ENCODE data around the gene CIDEB. TPM values are rescaled to one million over a fixed set of nuclear protein-coding genes. Genes with fewer than 3 reads are reported as not detected.

The CIDEB gene
- total and polyA plus RNA-seq, 10 of the 15 experiments (the other 5 are each of a cell fraction or from before 2014, with no cell fraction given) = 0.34 to 6.3 (median 3.2) TPM

DNA sequence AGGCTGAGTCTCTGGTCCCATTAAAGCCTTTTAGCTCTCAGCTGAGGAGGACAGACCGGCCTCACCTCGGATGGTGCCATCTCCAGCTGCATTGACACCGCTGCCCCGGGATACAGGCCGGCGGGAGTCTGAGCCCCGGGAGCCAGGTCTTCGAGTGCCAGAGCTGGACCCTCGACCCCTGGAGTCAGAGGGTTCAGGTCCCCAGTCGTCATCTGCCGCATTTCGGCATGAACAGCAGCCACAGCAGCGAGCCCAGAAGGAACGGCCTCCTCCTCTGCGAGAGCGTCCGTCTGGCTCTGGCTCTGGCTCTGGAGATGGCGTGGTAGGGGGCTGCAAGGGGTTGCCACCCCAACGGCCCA is 45.8 kb downstream of the CIDEB start:
- intact Hi-C loops (cut with micrococcal nuclease; ENCODE audit: unreplicated experiment) (no loop called here), in situ Hi-C loops (cut with MboI) (no loop called here)
- H3K36me3 ChIP-seq (ENCODE audit: control insufficient read depth in 2 of 2, insufficient read depth in 2 of 2, low read length in 1 of 2) = peaks cover 0 to 3% of the 10 kb centered on the region in 2 experiments; a peak in 2 of 4 replicates
- SMC1A ChIA-PET (ENCODE audit: uncharacterized antibody, unreplicated experiment) = no interaction called here
- 91% methylated on average over 18 of the region's 19 CpGs for WGBS (ENCODE audit: insufficient coverage, insufficient replicate concordance, low lambda C conversion rate, missing lambda C conversion rate)
- no peaks in the 10 kb centered on the region for H3K4me1 ChIP-seq (ENCODE audit: control insufficient read depth, insufficient read depth, low read length)
- H2AFZ ChIP-seq (ENCODE audit: control insufficient read depth, low read depth, low read length) = no peak overlapping the region
- BruUV-seq (replicated peaks) = no TSS peak
- ATAC-seq = no peak
- no peak overlapping the region for H3K4me3 ChIP-seq
- RAD21 ChIA-PET (ENCODE audit: unreplicated experiment) = interaction anchor here (1.0 kb wide), 1 partner anchor 19 kb away, joined by 6 read pairs; no protein-coding TSS in a partner anchor
- no peaks in the 10 kb centered on the region for H3K9me3 ChIP-seq (replicated peaks; ENCODE audit: control insufficient read depth, insufficient read depth, low read length)
- CTCF ChIA-PET = interaction anchor here (0.8 to 2.1 kb wide), 4 partner anchors 9 to 46 kb away, joined by 4 to 10 read pairs (median 4); partner anchors contain the start of genes CIDEB, RABGGTA and TINF2
- H3K9ac ChIP-seq (ENCODE audit: control insufficient read depth, insufficient read depth, low read length) = no peak overlapping the region
- POLR2A ChIA-PET = interaction anchor here (0.7 kb wide), 1 partner anchor 18 kb away, joined by 3 read pairs; no protein-coding TSS in a partner anchor
- TF ChIP-seq CBX5 (IDR thresholded peaks at IDR 0.05; ENCODE audit: low read depth) (no peak), TCF12 (IDR thresholded peaks at IDR 0.05; ENCODE audit: low read depth, low read length) (no peak), WRNIP1 (IDR thresholded peaks at IDR 0.05; ENCODE audit: borderline replicate concordance, low read depth, low read length) (no peak), ZBED1 (IDR thresholded peaks at IDR 0.05; ENCODE audit: borderline replicate concordance) (no peak), ETV6 (conservative IDR thresholded peaks at IDR 0.05 in 1 of 2, IDR thresholded peaks at IDR 0.05 in 1 of 2; ENCODE audit: borderline replicate concordance in 1 of 2, low read depth in 1 of 2) (no peak), MTA3 (IDR thresholded peaks at IDR 0.05; ENCODE audit: borderline replicate concordance, low read length) (no peak), CEBPB (IDR thresholded peaks at IDR 0.05; ENCODE audit: borderline replicate concordance in 1 of 2, low read depth in 2 of 2, low read length in 2 of 2) (no peak), JUND (IDR thresholded peaks at IDR 0.05; ENCODE audit: low read depth, low read length) (no peak)
- H3K27me3 ChIP-seq (replicated peaks in 1 of 2; ENCODE audit: control insufficient read depth in 2 of 2, insufficient read depth in 2 of 2, low read length in 1 of 2) = no peaks in the 10 kb centered on the region
- H4K20me1 ChIP-seq (ENCODE audit: control insufficient read depth, insufficient read depth) = no peaks in the 10 kb centered on the region
- no peak for DNase-seq (ENCODE audit: low read depth, low spot score)
- no peak overlapping the region for H3K27ac ChIP-seq (ENCODE audit: control insufficient read depth, insufficient read depth)
- H3K79me2 ChIP-seq (ENCODE audit: control insufficient read depth, insufficient read depth, low read length) = no peaks in the 10 kb centered on the region
- no peak for FAIRE-seq
- no peak overlapping the region for H3K4me2 ChIP-seq (ENCODE audit: control insufficient read depth, insufficient read depth)
